NB4 (cell line): ENCODE data around the gene ACTRT3.

ENCODE experiments used
- MYC ChIP-seq: IDR thresholded peaks from 2 replicates; pipeline ENCODE4 v1.6.1; 2011; ENCODE audit warnings: low read depth, low read length
- POLR2A ChIP-seq: IDR thresholded peaks from 2 replicates; pipeline ENCODE4 v1.6.1; 2011; ENCODE audit warnings: mild to moderate bottlenecking; ENCODE audit not compliant: insufficient read length; ENCODE audit errors: extremely low read depth
- TF ChIP-seq, protein P1 (sequence below): IDR thresholded peaks from one replicate; pipeline ENCODE4 v1.5.1; 2012; ENCODE audit warnings: low read depth, low read length
- TF ChIP-seq, protein P2 (sequence below): IDR thresholded peaks from 2 replicates; pipeline ENCODE4 v1.6.1; 2011; ENCODE audit warnings: low read depth, low read length

DNA sequence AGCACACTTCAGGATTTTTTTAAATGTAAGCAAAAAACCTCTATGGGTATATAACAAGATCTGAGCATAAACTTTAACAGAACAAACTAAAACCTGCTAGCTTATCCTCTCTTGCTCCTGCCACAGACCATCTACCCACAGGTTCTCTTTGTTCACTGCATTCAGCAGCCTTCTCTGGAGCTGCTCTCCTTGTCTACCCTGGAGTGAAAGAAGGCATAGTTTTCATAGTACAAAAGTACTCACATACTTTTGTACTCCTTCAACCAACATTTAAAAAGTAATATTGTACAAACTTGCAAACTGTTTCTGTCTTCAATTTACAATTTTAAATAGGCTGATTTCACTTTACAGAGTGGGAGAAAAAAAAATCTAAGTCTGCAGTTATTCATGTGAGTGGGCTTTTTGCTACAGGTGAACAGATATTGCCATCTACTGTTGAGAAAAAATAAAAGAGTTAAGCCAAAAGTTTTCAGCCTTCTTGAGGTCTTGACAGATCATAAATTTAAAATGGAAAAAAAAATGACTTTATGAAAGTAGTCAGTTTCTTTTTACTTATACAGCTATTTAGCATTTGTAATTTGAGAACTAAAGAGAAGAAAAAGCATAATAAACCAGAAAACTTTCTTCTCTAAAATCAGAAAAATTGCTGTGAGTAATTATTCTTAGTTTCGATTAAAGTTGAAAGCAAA is 24.9 kb downstream of the ACTRT3 start:
- TF ChIP-seq, protein P1, sequence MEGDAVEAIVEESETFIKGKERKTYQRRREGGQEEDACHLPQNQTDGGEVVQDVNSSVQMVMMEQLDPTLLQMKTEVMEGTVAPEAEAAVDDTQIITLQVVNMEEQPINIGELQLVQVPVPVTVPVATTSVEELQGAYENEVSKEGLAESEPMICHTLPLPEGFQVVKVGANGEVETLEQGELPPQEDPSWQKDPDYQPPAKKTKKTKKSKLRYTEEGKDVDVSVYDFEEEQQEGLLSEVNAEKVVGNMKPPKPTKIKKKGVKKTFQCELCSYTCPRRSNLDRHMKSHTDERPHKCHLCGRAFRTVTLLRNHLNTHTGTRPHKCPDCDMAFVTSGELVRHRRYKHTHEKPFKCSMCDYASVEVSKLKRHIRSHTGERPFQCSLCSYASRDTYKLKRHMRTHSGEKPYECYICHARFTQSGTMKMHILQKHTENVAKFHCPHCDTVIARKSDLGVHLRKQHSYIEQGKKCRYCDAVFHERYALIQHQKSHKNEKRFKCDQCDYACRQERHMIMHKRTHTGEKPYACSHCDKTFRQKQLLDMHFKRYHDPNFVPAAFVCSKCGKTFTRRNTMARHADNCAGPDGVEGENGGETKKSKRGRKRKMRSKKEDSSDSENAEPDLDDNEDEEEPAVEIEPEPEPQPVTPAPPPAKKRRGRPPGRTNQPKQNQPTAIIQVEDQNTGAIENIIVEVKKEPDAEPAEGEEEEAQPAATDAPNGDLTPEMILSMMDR: no peak
- TF ChIP-seq POLR2A: no peak
- TF ChIP-seq MYC: no peak
- TF ChIP-seq, protein P2, sequence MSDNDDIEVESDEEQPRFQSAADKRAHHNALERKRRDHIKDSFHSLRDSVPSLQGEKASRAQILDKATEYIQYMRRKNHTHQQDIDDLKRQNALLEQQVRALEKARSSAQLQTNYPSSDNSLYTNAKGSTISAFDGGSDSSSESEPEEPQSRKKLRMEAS: no peak
